Kidney epithelial cell (primary cell): ENCODE data around the gene CBR3. TPM values are rescaled to one million over a fixed set of nuclear protein-coding genes. Genes with fewer than 3 reads are reported as not detected.
A peak's percentile ranks its signal among the peaks of the same experiment; 100 is the strongest.

Experiments used
- DNase-seq: peaks from one replicate; pipeline ENCODE4 v3.0.0-alpha.2; 2010; ENCODE audit warnings: low read depth
- H3K27me3 ChIP-seq: 2 replicates; pipeline ENCODE4 v1.6.0; 2011; ENCODE audit warnings: low read length; ENCODE audit not compliant: control insufficient read depth, insufficient read depth
- H3K36me3 ChIP-seq: 2 replicates; pipeline ENCODE4 v1.5.1; 2011; ENCODE audit warnings: low read length; ENCODE audit not compliant: control insufficient read depth, insufficient read depth
- H3K4me3 ChIP-seq: 2 replicates; pipeline ENCODE4 v1.5.1; 2011; ENCODE audit warnings: low read depth, mild to moderate bottlenecking, control low read depth, low read length
- CTCF ChIP-seq: IDR thresholded peaks from 2 replicates; pipeline ENCODE4 v1.5.1; 2011; ENCODE audit warnings: mild to moderate bottlenecking, moderate library complexity, low read length, control low read depth, inconsistent platforms; ENCODE audit not compliant: insufficient read depth, poor library complexity, severe bottlenecking
- total RNA-seq: library from RNA; depleted of rRNA; stranded (reverse); fragments of >200 nt; gene quantifications from 2 replicates; pipeline ENCODE4 v1.2.3, GENCODE V29; 2015

The CBR3 gene
- total RNA-seq, 1 donor from 2014 or later, result 0.21 TPM

DNA sequence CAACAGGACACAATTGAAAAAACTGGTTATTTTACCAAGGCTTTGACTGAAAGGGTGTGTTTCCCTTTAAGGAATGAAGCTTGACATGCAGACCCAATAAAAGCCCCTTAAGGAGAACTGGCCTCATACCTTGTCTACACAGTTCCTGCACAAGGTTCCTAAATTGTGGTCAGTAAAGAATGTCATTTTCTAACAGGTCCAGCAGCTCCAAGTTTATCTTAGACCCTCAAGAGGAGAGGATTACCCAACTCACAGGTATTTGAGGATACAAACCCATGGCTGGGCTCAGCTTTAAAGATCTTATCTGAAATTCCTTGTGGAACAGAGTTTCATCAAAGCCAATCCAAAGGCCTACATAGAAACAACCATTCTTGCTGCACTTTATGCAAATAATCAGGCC, 31.4 kb upstream of the CBR3 start:
- no peak overlapping the region for H3K4me3 ChIP-seq
- no peaks in the 10 kb centered on the region for H3K36me3 ChIP-seq
- DNase-seq, result peak; percentile 7
- no peak for TF ChIP-seq CTCF
- H3K27me3 ChIP-seq, result no peaks in the 10 kb centered on the region

DNA sequence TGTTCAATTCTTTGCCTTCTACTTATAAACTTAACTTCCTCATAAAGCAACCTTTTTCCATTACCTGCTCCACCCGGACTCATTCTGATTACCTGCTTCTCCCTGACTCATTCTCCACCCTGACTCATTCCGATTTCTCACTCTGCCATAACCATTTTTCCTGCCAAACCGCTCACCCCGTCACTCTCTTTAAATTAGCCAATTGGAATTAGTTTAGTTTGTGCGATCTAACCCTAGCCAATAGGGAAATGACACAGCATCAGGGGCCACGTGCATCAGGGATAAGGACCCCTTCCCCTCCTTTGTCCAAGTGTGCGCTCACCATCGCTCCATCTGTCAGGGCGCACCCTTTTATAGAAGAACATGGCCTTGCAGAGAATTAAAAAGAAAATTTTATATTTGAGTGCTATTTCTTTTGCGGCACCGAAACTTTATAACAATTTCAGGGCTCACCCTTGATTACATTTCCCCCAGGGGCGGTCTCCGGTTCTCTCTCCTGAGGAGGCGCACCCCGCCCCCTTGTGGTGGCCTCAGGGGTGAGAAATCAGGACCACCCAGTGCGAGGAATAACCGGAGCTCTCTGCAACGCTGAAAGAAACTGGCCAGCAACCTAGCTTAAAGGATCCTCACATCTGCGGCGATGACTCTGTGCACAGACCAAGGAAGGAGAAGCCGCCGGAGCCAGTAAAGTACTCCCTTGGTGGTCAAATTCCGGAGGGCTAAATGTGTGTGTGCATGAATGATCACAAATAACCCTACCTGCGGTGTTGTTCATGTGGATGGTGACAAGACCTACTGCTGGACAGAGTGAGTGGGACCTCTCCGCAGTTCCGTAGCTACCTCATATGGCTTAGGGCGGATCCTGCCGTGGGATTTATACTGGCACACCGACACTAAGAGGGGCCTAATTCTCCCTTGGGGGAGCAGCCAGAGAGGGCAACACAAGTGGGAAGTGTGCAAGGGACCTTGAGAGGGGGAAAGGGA, 30.3 kb upstream of the CBR3 start:
- peak overlapping the region; percentile 62 for H3K4me3 ChIP-seq
- peak; percentile 78 for TF ChIP-seq CTCF
- peak; percentile 77 for DNase-seq
- no peaks in the 10 kb centered on the region for H3K36me3 ChIP-seq
- H3K27me3 ChIP-seq, result no peaks in the 10 kb centered on the region

DNA sequence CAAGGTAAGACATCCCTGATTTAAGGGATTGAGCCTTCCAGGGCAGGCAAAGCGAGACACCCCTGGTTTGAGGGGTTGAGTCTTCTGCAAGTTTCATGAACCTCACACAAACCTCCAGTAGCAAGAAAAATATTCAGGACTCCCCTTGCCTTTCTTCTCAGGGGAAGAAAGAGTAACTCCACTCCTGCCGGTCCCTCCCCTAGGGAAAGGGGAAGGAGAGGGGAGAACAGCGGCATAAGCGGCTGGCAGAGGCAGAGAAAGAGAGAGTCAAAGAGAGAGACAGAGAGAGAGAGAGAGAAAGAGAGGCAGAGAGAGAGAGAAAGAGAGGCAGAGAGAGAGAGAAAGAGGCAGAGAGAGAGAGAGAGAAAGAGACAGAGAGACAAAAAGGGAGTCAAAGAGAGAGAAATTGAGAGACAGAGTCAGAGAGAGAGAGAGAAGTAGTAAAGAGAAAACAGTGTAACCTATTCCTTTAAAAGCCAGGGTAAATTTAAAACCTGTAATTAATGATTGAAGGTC, 29.5 kb upstream of the CBR3 start:
- no peaks in the 10 kb centered on the region for H3K27me3 ChIP-seq
- no peak for DNase-seq
- no peaks in the 10 kb centered on the region for H3K36me3 ChIP-seq
- peak overlapping the region; percentile 62 for H3K4me3 ChIP-seq
- TF ChIP-seq CTCF, result no peak

DNA sequence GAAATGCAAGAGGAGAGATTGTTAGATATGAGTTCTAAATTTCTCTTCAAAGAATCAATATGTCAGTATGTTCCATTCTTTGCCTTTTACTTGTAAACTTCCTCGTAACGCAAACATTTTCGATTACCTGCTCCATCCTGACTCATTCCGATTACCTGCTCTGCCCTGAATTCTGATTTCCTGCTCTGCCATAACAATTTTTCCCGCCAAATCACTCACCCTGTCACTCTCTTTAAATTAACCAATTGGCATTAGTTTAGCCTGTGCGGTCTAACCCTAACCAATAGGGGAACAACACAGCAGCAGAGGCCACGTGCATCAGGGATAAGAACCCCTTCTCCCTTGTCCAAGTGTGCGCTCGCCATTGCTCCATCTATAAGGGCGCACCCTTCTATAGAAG, 25.0 kb upstream of the CBR3 start:
- TF ChIP-seq CTCF, result no peak
- Histone ChIP-seq H3K4me3 (no peak overlapping the region), H3K27me3 (no peaks in the 10 kb centered on the region), H3K36me3 (no peaks in the 10 kb centered on the region)
- no peak for DNase-seq

DNA sequence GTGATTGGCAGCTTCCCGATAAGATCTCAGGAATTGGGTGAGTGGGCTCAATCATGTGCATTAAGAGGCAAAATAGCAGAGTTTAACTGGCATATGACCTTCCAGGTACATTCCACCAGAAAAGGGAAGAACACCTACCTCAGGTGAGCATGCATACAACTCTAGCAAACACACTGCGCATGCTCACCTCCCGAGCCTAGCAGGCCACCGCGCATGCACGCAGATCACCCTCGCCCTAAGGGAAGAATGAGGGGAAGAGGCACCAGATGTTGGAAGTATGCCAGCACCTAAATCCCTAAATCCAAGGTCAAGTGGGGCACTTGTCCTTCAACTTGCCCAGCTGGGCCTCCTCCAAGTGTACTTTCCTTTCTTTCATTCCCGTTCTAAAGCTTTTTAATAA, 23.6 kb upstream of the CBR3 start:
- no peak for DNase-seq
- H3K36me3 ChIP-seq, result no peaks in the 10 kb centered on the region
- H3K27me3 ChIP-seq, result no peaks in the 10 kb centered on the region
- TF ChIP-seq CTCF, result no peak
- no peak overlapping the region for H3K4me3 ChIP-seq
